Stimulated activated naive CD8-positive, alpha-beta T cell treated with anti-CD3 and anti-CD28 coated beads, Interleukin-15, Interleukin-2, amounts not matched to agents 100 ng/mL and 50 ng/mL, for 24 hours (primary cell): ENCODE data around the gene CRISP1.

Experiments
- H3K27ac Mint-ChIP-seq: one replicate; pipeline ENCODE4 v1.8.0; 2021; ENCODE audit warnings: mild to moderate bottlenecking, mixed read lengths
- H3K27me3 Mint-ChIP-seq: one replicate; pipeline ENCODE4 v1.8.0; 2021; ENCODE audit warnings: mixed read lengths
- H3K36me3 Mint-ChIP-seq: one replicate; pipeline ENCODE4 v1.8.0; 2021; ENCODE audit warnings: low read depth, mixed read lengths
- H3K4me1 Mint-ChIP-seq: one replicate; pipeline ENCODE4 v1.8.0; 2021; ENCODE audit warnings: low read depth, mixed read lengths
- H3K4me3 Mint-ChIP-seq: one replicate; pipeline ENCODE4 v1.8.0; 2021; ENCODE audit warnings: mild to moderate bottlenecking, mixed read lengths
- H3K9me3 Mint-ChIP-seq: one replicate; pipeline ENCODE4 v1.8.0; 2021; ENCODE audit warnings: mixed read lengths

CRISP1 gene

GRCh38 chr6:49856282-49856681, 10.1 kb downstream of the CRISP1 start:
- no peaks in the 10 kb centered on the region for H3K36me3 Mint-ChIP-seq
- no peaks in the 10 kb centered on the region for H3K4me1 Mint-ChIP-seq
- H3K27ac Mint-ChIP-seq, result no peak overlapping the region
- no peak overlapping the region for H3K4me3 Mint-ChIP-seq
- H3K27me3 Mint-ChIP-seq, result no peaks in the 10 kb centered on the region
- H3K9me3 Mint-ChIP-seq, result no peaks in the 10 kb centered on the region

GRCh38 chr6:49855221-49855620, 11.1 kb downstream of the CRISP1 start:
- Mint-ChIP-seq H3K27ac (no peak overlapping the region), H3K27me3 (no peaks in the 10 kb centered on the region), H3K4me3 (no peak overlapping the region), H3K4me1 (no peaks in the 10 kb centered on the region), H3K9me3 (no peaks in the 10 kb centered on the region), H3K36me3 (no peaks in the 10 kb centered on the region)

- H3K9me3 Mint-ChIP-seq, result no peaks in the 10 kb centered on the region
- no peaks in the 10 kb centered on the region for H3K36me3 Mint-ChIP-seq
- H3K4me3 Mint-ChIP-seq, result no peak overlapping the region
- H3K27me3 Mint-ChIP-seq, result no peaks in the 10 kb centered on the region
- H3K4me1 Mint-ChIP-seq, result no peaks in the 10 kb centered on the region
- H3K27ac Mint-ChIP-seq, result no peak overlapping the region
These were observed 13.4 kb downstream of the CRISP1 start for GRCh38 chr6:49852975-49853374.

- Mint-ChIP-seq H3K4me1 (no peaks in the 10 kb centered on the region), H3K27ac (no peak overlapping the region), H3K4me3 (no peak overlapping the region), H3K36me3 (no peaks in the 10 kb centered on the region), H3K9me3 (no peaks in the 10 kb centered on the region), H3K27me3 (no peaks in the 10 kb centered on the region)
These were observed 17.0 kb downstream of the CRISP1 start for GRCh38 chr6:49849213-49849907.

- H3K36me3 Mint-ChIP-seq, result no peaks in the 10 kb centered on the region
- no peaks in the 10 kb centered on the region for H3K27me3 Mint-ChIP-seq
- no peak overlapping the region for H3K27ac Mint-ChIP-seq
- H3K9me3 Mint-ChIP-seq, result no peaks in the 10 kb centered on the region
- H3K4me3 Mint-ChIP-seq, result no peak overlapping the region
- H3K4me1 Mint-ChIP-seq, result no peaks in the 10 kb centered on the region
These were observed 18.7 kb downstream of the CRISP1 start for GRCh38 chr6:49847673-49848072.

DNA sequence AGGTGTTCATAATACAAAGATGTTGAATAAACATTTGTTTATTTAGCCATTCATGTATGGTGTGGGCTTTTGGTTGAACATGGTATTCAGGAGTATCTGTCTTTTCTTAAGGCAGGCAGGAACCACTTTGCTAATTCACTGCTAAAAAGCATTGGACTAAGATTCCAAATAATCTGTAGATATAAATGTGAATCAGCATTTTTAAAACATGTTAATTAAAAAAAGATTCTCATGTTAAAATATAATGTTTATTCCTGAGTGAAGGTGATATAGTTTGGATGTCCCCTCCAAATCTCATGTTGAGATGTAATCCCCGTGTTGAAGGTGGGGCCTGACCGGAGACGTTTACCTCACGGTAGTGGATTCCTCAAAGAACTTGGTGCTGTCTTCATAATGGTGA, 19.3 kb downstream of the CRISP1 start:
- no peaks in the 10 kb centered on the region for H3K4me1 Mint-ChIP-seq
- H3K4me3 Mint-ChIP-seq, result no peak overlapping the region
- no peaks in the 10 kb centered on the region for H3K27me3 Mint-ChIP-seq

GRCh38 chr6:49841424-49841823, 24.9 kb downstream of the CRISP1 start:
- Mint-ChIP-seq H3K9me3 (no peaks in the 10 kb centered on the region), H3K27me3 (no peaks in the 10 kb centered on the region), H3K27ac (no peak overlapping the region), H3K4me3 (no peak overlapping the region), H3K36me3 (no peaks in the 10 kb centered on the region), H3K4me1 (no peaks in the 10 kb centered on the region)

More for the DNA sequence above, 19.3 kb downstream of the CRISP1 start:
- Mint-ChIP-seq H3K27ac (no peak overlapping the region), H3K36me3 (no peaks in the 10 kb centered on the region), H3K9me3 (no peaks in the 10 kb centered on the region)

GRCh38 chr6:49839957-49840356, 26.4 kb downstream of the CRISP1 start:
- H3K27me3 Mint-ChIP-seq, result no peaks in the 10 kb centered on the region
- H3K4me3 Mint-ChIP-seq, result no peak overlapping the region
- no peak overlapping the region for H3K27ac Mint-ChIP-seq
- H3K4me1 Mint-ChIP-seq, result no peaks in the 10 kb centered on the region
- H3K9me3 Mint-ChIP-seq, result no peaks in the 10 kb centered on the region
- H3K36me3 Mint-ChIP-seq, result no peaks in the 10 kb centered on the region

- H3K4me1 Mint-ChIP-seq, result no peaks in the 10 kb centered on the region
- H3K27ac Mint-ChIP-seq, result no peak overlapping the region
- H3K27me3 Mint-ChIP-seq, result no peaks in the 10 kb centered on the region
- H3K36me3 Mint-ChIP-seq, result no peaks in the 10 kb centered on the region
- H3K9me3 Mint-ChIP-seq, result no peaks in the 10 kb centered on the region
- H3K4me3 Mint-ChIP-seq, result no peak overlapping the region
These were observed 27.2 kb downstream of the CRISP1 start for GRCh38 chr6:49839162-49839561.

DNA sequence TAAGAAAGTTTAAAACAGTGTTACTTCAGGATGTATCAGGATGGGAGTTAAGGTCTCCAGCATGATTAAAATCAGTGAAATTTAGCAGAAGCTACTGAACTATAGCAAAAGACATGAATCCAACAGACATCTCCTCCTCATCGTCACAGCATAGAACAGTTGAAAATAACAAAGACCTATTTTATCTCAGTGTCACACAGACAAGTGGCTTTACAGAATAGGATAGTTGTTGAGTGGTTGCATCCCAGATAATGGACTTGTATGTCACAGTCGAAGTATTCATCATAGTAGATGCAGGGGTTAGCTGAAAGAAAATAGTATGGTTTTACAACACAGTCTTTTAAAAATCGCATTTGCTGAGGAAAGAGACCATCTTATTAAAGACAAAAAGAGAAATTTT, 31.2 kb downstream of the CRISP1 start:
- Mint-ChIP-seq H3K4me3 (no peak overlapping the region), H3K4me1 (no peaks in the 10 kb centered on the region), H3K9me3 (peaks cover 2% of the 10 kb centered on the region), H3K27ac (no peak overlapping the region), H3K36me3 (no peaks in the 10 kb centered on the region), H3K27me3 (no peaks in the 10 kb centered on the region)

- H3K4me1 Mint-ChIP-seq, result no peaks in the 10 kb centered on the region
- no peak overlapping the region for H3K4me3 Mint-ChIP-seq
- no peaks in the 10 kb centered on the region for H3K36me3 Mint-ChIP-seq
- peaks cover 3% of the 10 kb centered on the region for H3K9me3 Mint-ChIP-seq
- no peaks in the 10 kb centered on the region for H3K27me3 Mint-ChIP-seq
- H3K27ac Mint-ChIP-seq, result no peak overlapping the region
These were observed 32.9 kb downstream of the CRISP1 start for GRCh38 chr6:49833386-49833785.

- H3K4me1 Mint-ChIP-seq, result no peaks in the 10 kb centered on the region
- H3K36me3 Mint-ChIP-seq, result no peaks in the 10 kb centered on the region
- peaks cover 3% of the 10 kb centered on the region for H3K9me3 Mint-ChIP-seq
- H3K27ac Mint-ChIP-seq, result no peak overlapping the region
- H3K4me3 Mint-ChIP-seq, result no peak overlapping the region
- no peaks in the 10 kb centered on the region for H3K27me3 Mint-ChIP-seq
These were observed 39.5 kb downstream of the CRISP1 start for GRCh38 chr6:49826743-49827406.

GRCh38 chr6:49815166-49815565, 51.2 kb downstream of the CRISP1 start:
- H3K4me3 Mint-ChIP-seq, result no peak overlapping the region
- no peaks in the 10 kb centered on the region for H3K4me1 Mint-ChIP-seq
- no peaks in the 10 kb centered on the region for H3K27me3 Mint-ChIP-seq
- H3K27ac Mint-ChIP-seq, result no peak overlapping the region
- H3K9me3 Mint-ChIP-seq, result no peaks in the 10 kb centered on the region
- no peaks in the 10 kb centered on the region for H3K36me3 Mint-ChIP-seq

- Mint-ChIP-seq H3K4me1 (no peaks in the 10 kb centered on the region), H3K36me3 (no peaks in the 10 kb centered on the region), H3K27me3 (no peaks in the 10 kb centered on the region), H3K4me3 (no peak overlapping the region), H3K27ac (no peak overlapping the region), H3K9me3 (no peaks in the 10 kb centered on the region)
These were observed 53.1 kb downstream of the CRISP1 start for GRCh38 chr6:49813248-49813647.

DNA sequence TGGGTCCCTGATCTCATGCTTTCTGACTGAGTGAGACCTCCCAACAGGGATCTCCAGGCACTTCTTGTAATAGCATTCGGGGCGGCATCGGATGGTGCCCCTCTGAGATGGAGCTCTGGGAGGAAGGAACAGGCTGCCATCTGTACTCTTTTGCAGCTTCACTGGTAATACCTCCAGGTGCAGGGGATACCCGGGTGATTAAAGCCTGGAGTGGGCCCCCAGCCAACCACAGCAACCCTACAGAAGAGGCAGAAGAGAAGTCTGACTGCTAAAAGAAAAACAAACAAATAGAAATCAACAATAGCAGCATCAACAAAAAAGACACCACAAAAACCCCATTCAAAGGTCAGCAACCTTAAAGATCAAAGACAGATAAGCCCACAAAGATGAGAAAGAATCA, 60.2 kb downstream of the CRISP1 start:
- no peaks in the 10 kb centered on the region for H3K36me3 Mint-ChIP-seq
- H3K4me1 Mint-ChIP-seq, result no peaks in the 10 kb centered on the region
- no peak overlapping the region for H3K4me3 Mint-ChIP-seq
- no peaks in the 10 kb centered on the region for H3K27me3 Mint-ChIP-seq
- no peaks in the 10 kb centered on the region for H3K9me3 Mint-ChIP-seq
- no peak overlapping the region for H3K27ac Mint-ChIP-seq

DNA sequence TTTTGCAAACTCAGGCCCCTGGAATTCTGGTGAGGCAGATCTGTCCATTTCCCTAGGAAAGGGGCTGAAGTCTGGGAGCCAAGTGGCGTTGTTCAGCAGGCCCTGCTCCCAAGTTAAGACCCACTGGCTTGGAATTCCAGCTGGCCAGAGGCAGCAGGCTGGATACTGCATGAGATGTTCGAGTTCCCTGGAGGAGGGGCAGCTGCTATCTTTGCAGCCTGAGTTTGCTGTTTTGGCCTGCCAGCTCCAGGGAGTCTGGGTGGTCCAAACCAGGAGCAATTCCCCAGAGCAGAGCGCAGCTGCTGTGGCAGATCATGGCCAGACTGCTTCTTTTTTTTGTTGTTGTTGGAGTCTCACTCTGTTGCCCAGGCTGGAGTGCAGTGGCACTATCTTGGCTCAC, 61.1 kb downstream of the CRISP1 start:
- no peaks in the 10 kb centered on the region for H3K4me1 Mint-ChIP-seq
- no peaks in the 10 kb centered on the region for H3K27me3 Mint-ChIP-seq
- no peaks in the 10 kb centered on the region for H3K36me3 Mint-ChIP-seq
- H3K4me3 Mint-ChIP-seq, result no peak overlapping the region
- H3K27ac Mint-ChIP-seq, result no peak overlapping the region
- no peaks in the 10 kb centered on the region for H3K9me3 Mint-ChIP-seq
